ENCODE results near the gene PRCP.

Gene PRCP

GRCh38 chr11:82775736-82776346 lies 124.4 kb downstream of the PRCP start:
- DNase-seq: no peak

DNA sequence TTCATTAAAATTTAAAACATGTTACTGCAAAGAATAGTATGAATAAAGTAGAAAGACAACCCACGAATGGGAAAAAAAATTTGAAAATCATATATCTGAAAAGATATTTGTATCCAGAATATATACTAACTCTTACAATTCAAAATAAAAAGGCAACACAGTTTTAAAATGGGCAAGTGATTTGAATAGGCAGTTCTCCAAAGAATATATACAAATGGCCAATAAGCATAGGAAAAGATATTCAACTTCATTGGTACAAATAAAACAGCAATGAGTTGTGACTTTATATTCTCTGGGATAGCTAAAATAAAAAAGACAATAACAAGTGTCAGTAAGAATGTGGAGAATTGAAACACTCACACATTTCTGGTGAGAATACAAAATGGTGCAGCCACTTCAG lies 125.0 kb downstream of the PRCP start:
- no peak for DNase-seq

All from DMS79 (cell line).